SJSA1 (cell line): ENCODE measurements around the gene FAM204A. TPM values are rescaled to one million over a fixed set of nuclear protein-coding genes. Genes with fewer than 3 reads are reported as not detected.
A peak's percentile ranks its signal among the peaks of the same experiment; 100 is the strongest.

Experiments
- DNase-seq, 2 experiments: peaks; one replicate each; pipeline ENCODE4 v3.0.0-alpha.2; 2015 to 2020; ENCODE audit warnings: low spot score in 2 of 2, low read depth in 1 of 2
- H3K27ac ChIP-seq: fragments of 250-450 bp; sonication (Bioruptor Pico); 2 replicates; pipeline ENCODE4 v1.5.1; 2020; ENCODE audit warnings: mild to moderate bottlenecking, moderate library complexity
- H3K27me3 ChIP-seq: fragments of 250-450 bp; sonication (Bioruptor Pico); replicated peaks from 2 replicates; pipeline ENCODE4 v1.5.1; 2020; ENCODE audit warnings: mild to moderate bottlenecking, moderate library complexity
- H3K36me3 ChIP-seq: fragments of 250-450 bp; sonication (Bioruptor Pico); 2 replicates; pipeline ENCODE4 v1.5.1; 2020; ENCODE audit warnings: mild to moderate bottlenecking
- H3K4me1 ChIP-seq: fragments of 250-450 bp; sonication (Bioruptor Pico); replicated peaks from 2 replicates; pipeline ENCODE4 v1.6.1; 2021; ENCODE audit warnings: mild to moderate bottlenecking
- H3K4me3 ChIP-seq: fragments of 250-450 bp; sonication (Bioruptor Pico); 2 replicates; pipeline ENCODE4 v1.5.1; 2020; ENCODE audit warnings: mild to moderate bottlenecking
- H3K9me3 ChIP-seq: fragments of 250-450 bp; sonication (Bioruptor Pico); replicated peaks from 2 replicates; pipeline ENCODE4 v1.5.1; 2020; ENCODE audit warnings: mild to moderate bottlenecking
- total RNA-seq: library from RNA; depleted of rRNA; stranded (reverse); fragments of >200 nt; shearing (Covaris generic); gene quantifications from 2 replicates; pipeline ENCODE4 v1.2.3, GENCODE V29; 2014; rRNA removed

FAM204A gene
- total RNA-seq, result 117 and 122 TPM in 2 replicates

- DNase-seq, result peak; percentile 89
- peak within 1 kb of the TSS; percentile 82 for H3K4me3 ChIP-seq
- H3K27ac ChIP-seq, result peak within 1 kb of the TSS; percentile 38
- peaks cover 6% of the 10 kb centered on the region for H3K27me3 ChIP-seq
- H3K36me3 ChIP-seq, result peaks cover 3% of the 10 kb centered on the region; the same call in 1 of the 2 replicates
- H3K4me1 ChIP-seq, result peaks cover 5% of the 10 kb centered on the region; the same call in 1 of the 2 replicates
- no peaks in the 10 kb centered on the region; the same call in 1 of the 2 replicates for H3K9me3 ChIP-seq
Measured at GRCh38 chr10:118341791-118342637, at the start of gene FAM204A. Gene FAM204A, minus strand, starts transcription at chr10:118342324. Its CDS starts 5,909 bp downstream, at chr10:118336415.

GRCh38 chr10:118383699-118384098 lies 41.6 kb upstream of the FAM204A start:
- no peak overlapping the region for H3K4me3 ChIP-seq
- H3K9me3 ChIP-seq, result no peaks in the 10 kb centered on the region
- H3K27me3 ChIP-seq, result peaks cover 24% of the 10 kb centered on the region
- H3K36me3 ChIP-seq, result no peaks in the 10 kb centered on the region
- H3K27ac ChIP-seq, result no peak overlapping the region
- H3K4me1 ChIP-seq, result no peaks in the 10 kb centered on the region
- DNase-seq, result no peak

- H3K4me3 ChIP-seq, result no peak overlapping the region
- H3K4me1 ChIP-seq, result no peaks in the 10 kb centered on the region
- peaks cover 24% of the 10 kb centered on the region for H3K27me3 ChIP-seq
- no peak for DNase-seq
- no peak overlapping the region for H3K27ac ChIP-seq
- no peaks in the 10 kb centered on the region for H3K36me3 ChIP-seq
- no peaks in the 10 kb centered on the region for H3K9me3 ChIP-seq
Measured at GRCh38 chr10:118383063-118383689, 41.1 kb upstream of the FAM204A start.

- no peaks in the 10 kb centered on the region for H3K36me3 ChIP-seq
- peak in 1 of 2 experiments; percentile 37 for DNase-seq
- peaks cover 25% of the 10 kb centered on the region for H3K4me1 ChIP-seq
- H3K4me3 ChIP-seq, result no peak overlapping the region
- no peaks in the 10 kb centered on the region for H3K9me3 ChIP-seq
- no peak overlapping the region for H3K27ac ChIP-seq
- H3K27me3 ChIP-seq, result no peaks in the 10 kb centered on the region
Measured at GRCh38 chr10:118374404-118374803, 32.3 kb upstream of the FAM204A start.

- H3K4me3 ChIP-seq, result no peak overlapping the region
Measured at GRCh38 chr10:118373786-118374185, 31.7 kb upstream of the FAM204A start.

GRCh38 chr10:118370499-118370898 lies 28.4 kb upstream of the FAM204A start:
- no peaks in the 10 kb centered on the region for H3K36me3 ChIP-seq
- H3K27me3 ChIP-seq, result no peaks in the 10 kb centered on the region
- peaks cover 3% of the 10 kb centered on the region for H3K9me3 ChIP-seq
- H3K27ac ChIP-seq, result no peak overlapping the region
- H3K4me3 ChIP-seq, result no peak overlapping the region
- peaks cover 25% of the 10 kb centered on the region for H3K4me1 ChIP-seq
- DNase-seq, result no peak

More at GRCh38 chr10:118373786-118374185, 31.7 kb upstream of the FAM204A start:
- H3K36me3 ChIP-seq, result no peaks in the 10 kb centered on the region
- H3K9me3 ChIP-seq, result no peaks in the 10 kb centered on the region
- peaks cover 25% of the 10 kb centered on the region for H3K4me1 ChIP-seq
- no peaks in the 10 kb centered on the region for H3K27me3 ChIP-seq
- H3K27ac ChIP-seq, result no peak overlapping the region
- peak in 1 of 2 experiments; percentile 76 for DNase-seq

- H3K27ac ChIP-seq, result no peak overlapping the region
Measured at GRCh38 chr10:118369641-118370205, 27.6 kb upstream of the FAM204A start.

GRCh38 chr10:118365702-118366101 lies 23.6 kb upstream of the FAM204A start:
- Histone ChIP-seq H3K27me3 (no peaks in the 10 kb centered on the region), H3K36me3 (no peaks in the 10 kb centered on the region), H3K4me1 (no peaks in the 10 kb centered on the region), H3K27ac (no peak overlapping the region), H3K4me3 (no peak overlapping the region), H3K9me3 (peaks cover 4% of the 10 kb centered on the region)
- DNase-seq, result no peak

More at GRCh38 chr10:118369641-118370205, 27.6 kb upstream of the FAM204A start:
- peaks cover 18% of the 10 kb centered on the region for H3K4me1 ChIP-seq
- H3K4me3 ChIP-seq, result no peak overlapping the region
- no peaks in the 10 kb centered on the region for H3K36me3 ChIP-seq
- no peaks in the 10 kb centered on the region for H3K27me3 ChIP-seq
- peaks cover 4% of the 10 kb centered on the region for H3K9me3 ChIP-seq
- no peak for DNase-seq

GRCh38 chr10:118362103-118362502 lies 20.0 kb upstream of the FAM204A start:
- no peak overlapping the region for H3K4me3 ChIP-seq
- H3K4me1 ChIP-seq, result no peaks in the 10 kb centered on the region
- peaks cover 4% of the 10 kb centered on the region for H3K9me3 ChIP-seq
- DNase-seq, result no peak
- no peak overlapping the region for H3K27ac ChIP-seq
- H3K36me3 ChIP-seq, result no peaks in the 10 kb centered on the region
- no peaks in the 10 kb centered on the region for H3K27me3 ChIP-seq

- no peaks in the 10 kb centered on the region for H3K36me3 ChIP-seq
- H3K9me3 ChIP-seq, result no peaks in the 10 kb centered on the region
- no peak for DNase-seq
- H3K27ac ChIP-seq, result no peak overlapping the region
- no peak overlapping the region for H3K4me3 ChIP-seq
- no peaks in the 10 kb centered on the region for H3K4me1 ChIP-seq
- peaks cover 8% of the 10 kb centered on the region; the same call in 1 of the 2 replicates for H3K27me3 ChIP-seq
Measured at GRCh38 chr10:118358327-118358726, 16.2 kb upstream of the FAM204A start.

- Histone ChIP-seq H3K36me3 (no peaks in the 10 kb centered on the region), H3K4me1 (no peaks in the 10 kb centered on the region), H3K4me3 (no peak overlapping the region)
Measured at GRCh38 chr10:118357841-118358240, 15.7 kb upstream of the FAM204A start.

GRCh38 chr10:118356628-118357027 lies 14.5 kb upstream of the FAM204A start:
- H3K4me1 ChIP-seq, result no peaks in the 10 kb centered on the region
- peaks cover 8% of the 10 kb centered on the region; the same call in 1 of the 2 replicates for H3K27me3 ChIP-seq
- no peaks in the 10 kb centered on the region for H3K9me3 ChIP-seq
- no peaks in the 10 kb centered on the region for H3K36me3 ChIP-seq
- DNase-seq, result no peak
- H3K4me3 ChIP-seq, result no peak overlapping the region
- no peak overlapping the region for H3K27ac ChIP-seq

More at GRCh38 chr10:118357841-118358240, 15.7 kb upstream of the FAM204A start:
- H3K27me3 ChIP-seq, result peaks cover 8% of the 10 kb centered on the region; the same call in 1 of the 2 replicates
- DNase-seq, result no peak
- H3K9me3 ChIP-seq, result no peaks in the 10 kb centered on the region
- no peak overlapping the region for H3K27ac ChIP-seq

GRCh38 chr10:118355234-118355633 lies 13.1 kb upstream of the FAM204A start:
- H3K27ac ChIP-seq, result no peak overlapping the region
- no peak for DNase-seq
- peaks cover 8% of the 10 kb centered on the region; the same call in 1 of the 2 replicates for H3K27me3 ChIP-seq
- no peaks in the 10 kb centered on the region for H3K9me3 ChIP-seq
- H3K4me1 ChIP-seq, result no peaks in the 10 kb centered on the region
- no peak overlapping the region for H3K4me3 ChIP-seq
- H3K36me3 ChIP-seq, result no peaks in the 10 kb centered on the region
